Skin epidermis (tissue), 12 donors: ENCODE measurements around the gene FDX2.

Experiments used
- H3K27ac ChIP-seq, 21 experiments: fragments of 200-600 bp; sonication (generic) in 11 of 21; one replicate each; pipeline ENCODE4 v1.5.0; 2020; ENCODE audit warnings: mild to moderate bottlenecking in 3 of 21, inconsistent platforms in 2 of 21, moderate library complexity in 2 of 21
- H3K4me3 ChIP-seq, 7 experiments: fragments of 200-600 bp; sonication (generic) in 2 of 7; one replicate each; pipeline ENCODE4 v1.5.0; 2020; ENCODE audit warnings: inconsistent platforms in 2 of 7, mild to moderate bottlenecking in 2 of 7, moderate library complexity in 1 of 7

The FDX2 gene

DNA sequence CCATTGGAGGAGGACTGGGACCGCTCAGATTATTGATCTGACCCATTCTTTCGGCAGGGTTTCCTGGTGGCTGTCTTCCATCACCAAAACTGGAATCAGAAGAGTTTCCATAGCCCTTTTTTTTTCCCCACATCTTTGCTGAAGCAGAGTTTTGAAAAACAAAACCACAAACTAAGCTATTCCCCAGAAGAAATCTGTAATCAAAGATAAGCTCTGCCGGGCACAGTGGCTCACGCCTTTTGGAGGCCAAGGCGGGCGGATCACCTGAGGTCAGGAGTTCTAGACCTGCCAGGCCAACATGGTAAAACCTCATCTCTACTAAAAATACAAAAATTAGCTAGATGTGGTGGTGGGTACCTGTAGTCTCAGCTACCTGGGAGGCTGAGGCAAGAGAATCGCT is 49.1 kb downstream of the FDX2 start:
- Histone ChIP-seq H3K27ac (no peak overlapping the region), H3K4me3 (no peak overlapping the region)

GRCh38 chr19:10262771-10263170 is 53.0 kb downstream of the FDX2 start:
- H3K4me3 ChIP-seq: no peak overlapping the region
- H3K27ac ChIP-seq: no peak overlapping the region

- Histone ChIP-seq H3K27ac (peak overlapping the region in 13 of 21 experiments; percentile 1 to 77 (median 52)), H3K4me3 (no peak overlapping the region)
These were observed 55.7 kb downstream of the FDX2 start for GRCh38 chr19:10260141-10260584.
